K562 (cell line): ENCODE results near the gene CAV1. TPM values are rescaled to one million over a fixed set of nuclear protein-coding genes. Genes with fewer than 3 reads are reported as not detected.

Experiments
- ATAC-seq: fragments of 200-7000 bp; cut with Tn5 transposase; 3 replicates; pipeline ENCODE4 v1.9.1; 2020; ENCODE audit warnings: moderate library complexity
- BruUV-seq: library from RNA; stranded (reverse); fragments of 400-500 nt; replicated peaks from 2 replicates; lab custom pipeline; 2021; lab: Mats Ljungman, UMichigan
- CTCF ChIA-PET: fragments of 300-600 bp; formaldehyde crosslinking; extraction: SDS; loops from one replicate; lab custom pipeline; 2021; ENCODE audit warnings: low intra/inter-chr PET ratio; lab: Yijun Ruan, JAX
- POLR2A ChIA-PET: fragments of 300-600, 350-650 bp; sonication (Branson Sonifier 250); formaldehyde crosslinking; extraction: SDS; loops from one replicate; lab custom pipeline; 2021; ENCODE audit warnings: antibody characterized with exemption, inconsistent platforms; lab: Yijun Ruan, JAX
- DNase-seq, 4 experiments: peaks; one replicate each; pipeline versions ENCODE4 v3.0.0 to v3.0.0-alpha.2; 2011 to 2018; ENCODE audit warnings: low spot score in 3 of 4, mixed read lengths in 3 of 4; ENCODE audit errors: extremely low read depth in 1 of 4
- FAIRE-seq: peaks from 2 replicates; lab custom pipeline; 2011; peaks lifted over from hg19 to GRCh38; lab: Jason Lieb, UNC
- H2AFZ ChIP-seq: 2 replicates; pipeline ENCODE4 v1.6.0; 2011; ENCODE audit warnings: low read depth, low read length, control low read depth, inconsistent platforms
- H3K27ac ChIP-seq: fragments of 200-600 bp; 3 replicates; pipeline ENCODE4 v1.8.0; 2011; ENCODE audit warnings: low read depth, mild to moderate bottlenecking, control low read depth, inconsistent platforms, low read length, moderate library complexity, mixed read lengths; ENCODE audit errors: extremely low read depth
- H3K27me3 ChIP-seq, 2 experiments: fragments of 300-600 bp in 1 of 2; 2 replicates in 1 of 2; 3 replicates in 1 of 2; pipeline versions ENCODE4 v1.6.0 to v1.8.0; 2011; ENCODE audit warnings: inconsistent platforms in 2 of 2, low read length in 2 of 2, mild to moderate bottlenecking in 1 of 2, mixed read lengths in 1 of 2, moderate library complexity in 1 of 2; ENCODE audit not compliant: control insufficient read depth in 2 of 2, insufficient read depth in 2 of 2
- H3K36me3 ChIP-seq: fragments of 300-600 bp; 3 replicates; pipeline ENCODE4 v1.8.0; 2011; ENCODE audit warnings: mild to moderate bottlenecking, low read length, inconsistent platforms; ENCODE audit not compliant: control insufficient read depth, insufficient read depth
- H3K4me1 ChIP-seq, 2 experiments: fragments of 200-600 bp in 1 of 2; replicated peaks in 1 of 2; 2 replicates in 1 of 2; 3 replicates in 1 of 2; pipeline versions ENCODE4 v1.5.1 to v1.8.0; 2011; ENCODE audit warnings: inconsistent platforms in 2 of 2, low read length in 2 of 2, mild to moderate bottlenecking in 1 of 2, mixed read lengths in 1 of 2, moderate library complexity in 1 of 2; ENCODE audit not compliant: control insufficient read depth in 2 of 2, insufficient read depth in 2 of 2
- H3K4me2 ChIP-seq: 2 replicates; pipeline ENCODE4 v1.6.1; 2011; ENCODE audit warnings: low read length, control low read depth, inconsistent platforms, mixed read lengths; ENCODE audit not compliant: insufficient read depth
- H3K4me3 ChIP-seq: fragments of 200-600 bp; sonication (generic), shearing (Covaris generic); 2 replicates; pipeline ENCODE4 v1.5.1; 2016; ENCODE audit warnings: control low read depth, inconsistent platforms
- H3K79me2 ChIP-seq: fragments of 200-600 bp; 3 replicates; pipeline ENCODE4 v1.8.0; 2011; ENCODE audit warnings: low read length, inconsistent platforms; ENCODE audit not compliant: control insufficient read depth, insufficient read depth
- H3K9ac ChIP-seq, 2 experiments: 2 replicates each; pipeline versions ENCODE4 v1.6.0 to v1.6.1; 2011; ENCODE audit warnings: low read depth in 2 of 2, low read length in 2 of 2, control low read depth in 1 of 2, inconsistent platforms in 1 of 2, mild to moderate bottlenecking in 1 of 2, mixed read lengths in 1 of 2; ENCODE audit not compliant: insufficient read depth in 1 of 2
- H3K9me1 ChIP-seq: one replicate; pipeline ENCODE4 v1.6.0; 2011; ENCODE audit warnings: inconsistent platforms, mild to moderate bottlenecking, low read length, moderate library complexity; ENCODE audit not compliant: control insufficient read depth, insufficient read depth
- H3K9me3 ChIP-seq: replicated peaks from 2 replicates; pipeline ENCODE4 v1.5.1; 2011; ENCODE audit warnings: low read depth, low read length, inconsistent platforms; ENCODE audit not compliant: control insufficient read depth, insufficient read depth
- H4K20me1 ChIP-seq: replicated peaks from 2 replicates; pipeline ENCODE4 v1.6.1; 2011; ENCODE audit warnings: low read length, inconsistent platforms, mixed read lengths; ENCODE audit not compliant: control insufficient read depth, insufficient read depth
- EWSR1 ChIP-seq: fragments of 450-650 bp; IDR thresholded peaks from 2 replicates; pipeline ENCODE4 v1.6.1; 2018; ENCODE audit warnings: borderline replicate concordance, mild to moderate bottlenecking, low read depth, moderate library complexity; ENCODE audit not compliant: partially characterized antibody
- FOSL1 ChIP-seq: fragments of 200-800 bp; sonication (Bioruptor generic); conservative IDR thresholded peaks from 2 replicates; pipeline ENCODE4 v1.6.1; 2016; ENCODE audit warnings: missing genetic modification characterization, missing compliant biosample characterization
- FOXJ2 ChIP-seq: fragments of 200-800 bp; sonication (Bioruptor generic); IDR thresholded peaks from 2 replicates; pipeline ENCODE4 v1.6.1; 2016; ENCODE audit warnings: missing genetic modification characterization, missing compliant biosample characterization
- KHSRP ChIP-seq: fragments of 450-650 bp; IDR thresholded peaks from 2 replicates; pipeline ENCODE4 v1.6.1; 2017
- MIER1 ChIP-seq: fragments of 450-650 bp; IDR thresholded peaks from 2 replicates; pipeline ENCODE4 v1.6.1; 2016; ENCODE audit warnings: antibody characterized with exemption, mild to moderate bottlenecking, low read depth
- NBN ChIP-seq: fragments of 450-650 bp; IDR thresholded peaks from 2 replicates; pipeline ENCODE4 v1.6.1; 2016; ENCODE audit warnings: low read depth, mild to moderate bottlenecking
- RNF2 ChIP-seq: sonication (generic); IDR thresholded peaks from 2 replicates; pipeline ENCODE4 v1.6.1; 2016
- SPI1 ChIP-seq: IDR thresholded peaks from 2 replicates; pipeline ENCODE4 v1.6.1; 2011; ENCODE audit warnings: low read depth, low read length, control low read depth, borderline replicate concordance
- THRAP3 ChIP-seq: fragments of 450-650 bp; IDR thresholded peaks from 2 replicates; pipeline ENCODE4 v1.6.1; 2016; ENCODE audit warnings: mild to moderate bottlenecking, inconsistent platforms, borderline replicate concordance
- ZNF384 ChIP-seq: IDR thresholded peaks from 2 replicates; pipeline ENCODE4 v1.6.1; 2012; ENCODE audit warnings: low read depth, low read length, improper control_type of control experiment
- ZNF785 ChIP-seq: fragments of 250-450 bp; sonication (Bioruptor Pico); IDR thresholded peaks from 2 replicates; pipeline ENCODE4 v1.4.0; 2020; ENCODE audit warnings: mild to moderate bottlenecking
- in situ Hi-C: fragments of 300-500 bp; cut with MboI; formaldehyde crosslinking; loops from 4 replicates; pipeline ENCODE4 v1.15.0; 2018; ENCODE audit warnings: inconsistent platforms, mixed read lengths
- intact Hi-C: fragments of 100-400 bp; cut with micrococcal nuclease; formaldehyde crosslinking; loops from 2 replicates; pipeline ENCODE4 v1.14.2; 2022
- polyA plus RNA-seq, 8 experiments: library from polyadenylated mRNA; depleted of rRNA in 4 of 8; stranded (reverse) in 5 of 8; unstranded in 3 of 8; fragments of >200 nt; fragmentation: Nextera tagmentation in 2 of 8; fragmentation: Illumina TruSeq in 1 of 8; extraction: Ambion mirVana in 2 of 8; extraction: Trizol in 1 of 8; gene quantifications; 2 replicates each; pipeline versions ENCODE4 v1.2.1 to v1.2.3, GENCODE V29; 2011 to 2014; ENCODE audit warnings: inconsistent platforms in 1 of 8, missing spikeins in 1 of 8
- total RNA-seq, 7 experiments: library from RNA; depleted of rRNA in 6 of 7; stranded (reverse); fragments of >200 nt in 6 of 7; fragmentation: Illumina TruSeq in 2 of 7; extraction: Trizol in 2 of 7; gene quantifications; 2 replicates each; pipeline versions ENCODE4 v1.2.1 to v1.2.3, GENCODE V29; 2011 to 2021; ENCODE audit warnings: low replicate concordance in 1 of 7
- TF ChIP-seq, protein P1 (sequence below): fragments of 250-450 bp; sonication (Bioruptor Pico); IDR thresholded peaks from 2 replicates; pipeline ENCODE4 v1.8.0; 2021; ENCODE audit warnings: moderate library complexity, mild to moderate bottlenecking, inconsistent platforms
- TF ChIP-seq, protein P2 (sequence below): fragments of 250-450 bp; sonication (Bioruptor Pico); IDR thresholded peaks from 2 replicates; pipeline ENCODE4 v1.8.0; 2021; ENCODE audit warnings: mild to moderate bottlenecking, moderate library complexity
- TF ChIP-seq, protein P3 (sequence below), 2 experiments: fragments of 150-350 bp in 1 of 2; IDR thresholded peaks; 2 replicates each; pipeline ENCODE4 v1.6.1; 2012 to 2016; ENCODE audit warnings: low read depth in 2 of 2, low read length in 2 of 2, mild to moderate bottlenecking in 1 of 2, moderate library complexity in 1 of 2
- TF ChIP-seq, protein P4 (sequence below): fragments of 250-450 bp; sonication (Bioruptor Pico); IDR thresholded peaks from 2 replicates; pipeline ENCODE4 v1.6.1; 2021; ENCODE audit warnings: mild to moderate bottlenecking
- TF ChIP-seq, protein P5 (sequence below): fragments of 250-450 bp; sonication (Bioruptor Pico); IDR thresholded peaks from 2 replicates; pipeline ENCODE4 v1.8.0; 2022; ENCODE audit warnings: moderate library complexity, mild to moderate bottlenecking, inconsistent platforms

The CAV1 gene
- total and polyA plus RNA-seq, 9 of the 15 experiments (the other 6 are each of a cell fraction or from before 2014, with no cell fraction given), result 0.08 to 1.5 (median 0.63) TPM

DNA sequence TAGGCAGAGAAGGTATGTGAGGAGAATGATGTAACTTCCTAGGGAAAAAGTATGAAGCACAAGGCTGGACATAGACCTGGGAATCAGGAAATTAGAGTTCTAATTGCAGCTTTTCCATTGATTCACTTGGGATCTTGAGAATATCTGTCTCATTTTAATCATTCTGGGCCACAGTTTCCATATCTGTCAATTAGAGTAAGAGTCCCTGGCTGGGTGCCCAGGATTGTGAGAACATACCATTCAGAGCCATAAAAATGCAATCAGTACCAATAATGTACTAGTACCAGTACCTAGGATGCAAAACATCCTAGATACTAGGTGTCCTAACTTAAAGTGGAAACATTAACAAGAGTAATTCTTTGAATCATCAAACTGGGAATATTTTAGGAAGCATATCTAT is 29.6 kb downstream of the CAV1 start:
- FAIRE-seq, result no peak
- H3K27ac ChIP-seq, result no peak overlapping the region
- H3K79me2 ChIP-seq, result no peaks in the 10 kb centered on the region
- POLR2A ChIA-PET, result no interaction called here
- intact Hi-C loops (no loop called here), in situ Hi-C loops (no loop called here)
- no peaks in the 10 kb centered on the region for H3K36me3 ChIP-seq
- no peaks in the 10 kb centered on the region for H4K20me1 ChIP-seq
- no peak for ATAC-seq
- peaks cover 12 to 17% of the 10 kb centered on the region in 2 experiments; a peak in 3 of 5 replicates for H3K27me3 ChIP-seq
- H3K4me2 ChIP-seq, result no peak overlapping the region
- DNase-seq, result no peak
- H3K9me1 ChIP-seq, result no peaks in the 10 kb centered on the region
- no peaks in the 10 kb centered on the region for H3K9me3 ChIP-seq
- no peaks in the 10 kb centered on the region for H3K4me1 ChIP-seq
- CTCF ChIA-PET, result no interaction called here
- H3K4me3 ChIP-seq, result no peak overlapping the region
- no peak overlapping the region for H3K9ac ChIP-seq
- BruUV-seq, result no TSS peak
- no peak overlapping the region for H2AFZ ChIP-seq
- TF ChIP-seq, protein P1, sequence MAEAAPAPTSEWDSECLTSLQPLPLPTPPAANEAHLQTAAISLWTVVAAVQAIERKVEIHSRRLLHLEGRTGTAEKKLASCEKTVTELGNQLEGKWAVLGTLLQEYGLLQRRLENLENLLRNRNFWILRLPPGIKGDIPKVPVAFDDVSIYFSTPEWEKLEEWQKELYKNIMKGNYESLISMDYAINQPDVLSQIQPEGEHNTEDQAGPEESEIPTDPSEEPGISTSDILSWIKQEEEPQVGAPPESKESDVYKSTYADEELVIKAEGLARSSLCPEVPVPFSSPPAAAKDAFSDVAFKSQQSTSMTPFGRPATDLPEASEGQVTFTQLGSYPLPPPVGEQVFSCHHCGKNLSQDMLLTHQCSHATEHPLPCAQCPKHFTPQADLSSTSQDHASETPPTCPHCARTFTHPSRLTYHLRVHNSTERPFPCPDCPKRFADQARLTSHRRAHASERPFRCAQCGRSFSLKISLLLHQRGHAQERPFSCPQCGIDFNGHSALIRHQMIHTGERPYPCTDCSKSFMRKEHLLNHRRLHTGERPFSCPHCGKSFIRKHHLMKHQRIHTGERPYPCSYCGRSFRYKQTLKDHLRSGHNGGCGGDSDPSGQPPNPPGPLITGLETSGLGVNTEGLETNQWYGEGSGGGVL, result no peak
- TF ChIP-seq, protein P2, sequence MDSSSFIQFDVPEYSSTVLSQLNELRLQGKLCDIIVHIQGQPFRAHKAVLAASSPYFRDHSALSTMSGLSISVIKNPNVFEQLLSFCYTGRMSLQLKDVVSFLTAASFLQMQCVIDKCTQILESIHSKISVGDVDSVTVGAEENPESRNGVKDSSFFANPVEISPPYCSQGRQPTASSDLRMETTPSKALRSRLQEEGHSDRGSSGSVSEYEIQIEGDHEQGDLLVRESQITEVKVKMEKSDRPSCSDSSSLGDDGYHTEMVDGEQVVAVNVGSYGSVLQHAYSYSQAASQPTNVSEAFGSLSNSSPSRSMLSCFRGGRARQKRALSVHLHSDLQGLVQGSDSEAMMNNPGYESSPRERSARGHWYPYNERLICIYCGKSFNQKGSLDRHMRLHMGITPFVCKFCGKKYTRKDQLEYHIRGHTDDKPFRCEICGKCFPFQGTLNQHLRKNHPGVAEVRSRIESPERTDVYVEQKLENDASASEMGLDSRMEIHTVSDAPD (CRISPR knock-in tag), result no peak
- TF ChIP-seq MIER1 (no peak), NBN (no peak), FOSL1 (tag) (no peak), EWSR1 (no peak), THRAP3 (no peak), ZNF384 (no peak), ZNF785 (CRISPR knock-in tag) (no peak), KHSRP (no peak), RNF2 (no peak), SPI1 (no peak), FOXJ2 (no peak)
- TF ChIP-seq, protein P3, sequence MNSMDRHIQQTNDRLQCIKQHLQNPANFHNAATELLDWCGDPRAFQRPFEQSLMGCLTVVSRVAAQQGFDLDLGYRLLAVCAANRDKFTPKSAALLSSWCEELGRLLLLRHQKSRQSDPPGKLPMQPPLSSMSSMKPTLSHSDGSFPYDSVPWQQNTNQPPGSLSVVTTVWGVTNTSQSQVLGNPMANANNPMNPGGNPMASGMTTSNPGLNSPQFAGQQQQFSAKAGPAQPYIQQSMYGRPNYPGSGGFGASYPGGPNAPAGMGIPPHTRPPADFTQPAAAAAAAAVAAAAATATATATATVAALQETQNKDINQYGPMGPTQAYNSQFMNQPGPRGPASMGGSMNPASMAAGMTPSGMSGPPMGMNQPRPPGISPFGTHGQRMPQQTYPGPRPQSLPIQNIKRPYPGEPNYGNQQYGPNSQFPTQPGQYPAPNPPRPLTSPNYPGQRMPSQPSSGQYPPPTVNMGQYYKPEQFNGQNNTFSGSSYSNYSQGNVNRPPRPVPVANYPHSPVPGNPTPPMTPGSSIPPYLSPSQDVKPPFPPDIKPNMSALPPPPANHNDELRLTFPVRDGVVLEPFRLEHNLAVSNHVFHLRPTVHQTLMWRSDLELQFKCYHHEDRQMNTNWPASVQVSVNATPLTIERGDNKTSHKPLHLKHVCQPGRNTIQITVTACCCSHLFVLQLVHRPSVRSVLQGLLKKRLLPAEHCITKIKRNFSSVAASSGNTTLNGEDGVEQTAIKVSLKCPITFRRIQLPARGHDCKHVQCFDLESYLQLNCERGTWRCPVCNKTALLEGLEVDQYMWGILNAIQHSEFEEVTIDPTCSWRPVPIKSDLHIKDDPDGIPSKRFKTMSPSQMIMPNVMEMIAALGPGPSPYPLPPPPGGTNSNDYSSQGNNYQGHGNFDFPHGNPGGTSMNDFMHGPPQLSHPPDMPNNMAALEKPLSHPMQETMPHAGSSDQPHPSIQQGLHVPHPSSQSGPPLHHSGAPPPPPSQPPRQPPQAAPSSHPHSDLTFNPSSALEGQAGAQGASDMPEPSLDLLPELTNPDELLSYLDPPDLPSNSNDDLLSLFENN (IDR thresholded peaks at IDR 0.05; ENCODE audit: low read depth in 2 of 2, low read length in 2 of 2), result no peak
- TF ChIP-seq, protein P4, sequence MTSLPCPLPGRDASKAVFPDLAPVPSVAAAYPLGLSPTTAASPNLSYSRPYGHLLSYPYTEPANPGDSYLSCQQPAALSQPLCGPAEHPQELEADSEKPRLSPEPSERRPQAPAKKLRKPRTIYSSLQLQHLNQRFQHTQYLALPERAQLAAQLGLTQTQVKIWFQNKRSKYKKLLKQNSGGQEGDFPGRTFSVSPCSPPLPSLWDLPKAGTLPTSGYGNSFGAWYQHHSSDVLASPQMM (CRISPR knock-in tag), result no peak
- TF ChIP-seq, protein P5, sequence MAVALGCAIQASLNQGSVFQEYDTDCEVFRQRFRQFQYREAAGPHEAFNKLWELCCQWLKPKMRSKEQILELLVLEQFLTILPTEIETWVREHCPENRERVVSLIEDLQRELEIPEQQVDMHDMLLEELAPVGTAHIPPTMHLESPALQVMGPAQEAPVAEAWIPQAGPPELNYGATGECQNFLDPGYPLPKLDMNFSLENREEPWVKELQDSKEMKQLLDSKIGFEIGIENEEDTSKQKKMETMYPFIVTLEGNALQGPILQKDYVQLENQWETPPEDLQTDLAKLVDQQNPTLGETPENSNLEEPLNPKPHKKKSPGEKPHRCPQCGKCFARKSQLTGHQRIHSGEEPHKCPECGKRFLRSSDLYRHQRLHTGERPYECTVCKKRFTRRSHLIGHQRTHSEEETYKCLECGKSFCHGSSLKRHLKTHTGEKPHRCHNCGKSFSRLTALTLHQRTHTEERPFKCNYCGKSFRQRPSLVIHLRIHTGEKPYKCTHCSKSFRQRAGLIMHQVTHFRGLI (CRISPR knock-in tag), result no peak
